ENCODE data around the gene CDC42BPB.

CDC42BPB gene

DNA sequence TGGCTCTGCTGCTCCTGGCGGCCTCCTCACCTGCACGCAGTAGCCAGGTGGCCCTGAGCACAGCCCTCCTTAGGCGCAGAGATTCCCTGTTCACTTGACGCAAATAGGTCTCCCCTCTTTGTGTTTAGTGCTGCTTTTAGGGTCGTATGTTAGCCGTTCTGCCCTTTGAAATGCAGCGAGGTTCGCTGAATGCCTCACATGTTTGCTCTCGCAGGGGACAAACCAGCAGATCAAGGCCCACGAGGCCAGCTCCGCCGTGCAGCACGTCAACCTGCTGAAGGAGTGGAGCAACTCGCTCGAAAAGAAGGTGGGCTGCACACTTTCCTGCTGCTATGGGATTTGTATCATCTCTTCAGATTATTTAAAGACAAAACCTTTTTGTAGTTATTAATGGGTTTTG is 166.2 kb downstream of the CDC42BPB start:
- TF ChIP-seq, protein P1, sequence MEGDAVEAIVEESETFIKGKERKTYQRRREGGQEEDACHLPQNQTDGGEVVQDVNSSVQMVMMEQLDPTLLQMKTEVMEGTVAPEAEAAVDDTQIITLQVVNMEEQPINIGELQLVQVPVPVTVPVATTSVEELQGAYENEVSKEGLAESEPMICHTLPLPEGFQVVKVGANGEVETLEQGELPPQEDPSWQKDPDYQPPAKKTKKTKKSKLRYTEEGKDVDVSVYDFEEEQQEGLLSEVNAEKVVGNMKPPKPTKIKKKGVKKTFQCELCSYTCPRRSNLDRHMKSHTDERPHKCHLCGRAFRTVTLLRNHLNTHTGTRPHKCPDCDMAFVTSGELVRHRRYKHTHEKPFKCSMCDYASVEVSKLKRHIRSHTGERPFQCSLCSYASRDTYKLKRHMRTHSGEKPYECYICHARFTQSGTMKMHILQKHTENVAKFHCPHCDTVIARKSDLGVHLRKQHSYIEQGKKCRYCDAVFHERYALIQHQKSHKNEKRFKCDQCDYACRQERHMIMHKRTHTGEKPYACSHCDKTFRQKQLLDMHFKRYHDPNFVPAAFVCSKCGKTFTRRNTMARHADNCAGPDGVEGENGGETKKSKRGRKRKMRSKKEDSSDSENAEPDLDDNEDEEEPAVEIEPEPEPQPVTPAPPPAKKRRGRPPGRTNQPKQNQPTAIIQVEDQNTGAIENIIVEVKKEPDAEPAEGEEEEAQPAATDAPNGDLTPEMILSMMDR (IDR thresholded peaks at IDR 0.05; ENCODE audit: low read depth, low read length, missing control alignments): no peak
- DNase-seq (ENCODE audit: extremely low read depth, low read depth): no peak
- no peak overlapping the region for H3K4me3 ChIP-seq (replicated peaks; ENCODE audit: low read depth, low read length)

- TF ChIP-seq, protein P1 (IDR thresholded peaks at IDR 0.05; ENCODE audit: low read depth, low read length, missing control alignments): no peak
- no peak overlapping the region for H3K4me3 ChIP-seq (replicated peaks; ENCODE audit: low read depth, low read length)
- DNase-seq (ENCODE audit: extremely low read depth, low read depth): no peak
Observed at GRCh38 chr14:102889615-102890014, 167.7 kb downstream of the CDC42BPB start.

- TF ChIP-seq, protein P1 (IDR thresholded peaks at IDR 0.05; ENCODE audit: low read depth, low read length, missing control alignments): no peak
- DNase-seq (ENCODE audit: extremely low read depth, low read depth): no peak
- no peak overlapping the region for H3K4me3 ChIP-seq (replicated peaks; ENCODE audit: low read depth, low read length)
Observed at GRCh38 chr14:102888748-102889147, 168.6 kb downstream of the CDC42BPB start.

DNA sequence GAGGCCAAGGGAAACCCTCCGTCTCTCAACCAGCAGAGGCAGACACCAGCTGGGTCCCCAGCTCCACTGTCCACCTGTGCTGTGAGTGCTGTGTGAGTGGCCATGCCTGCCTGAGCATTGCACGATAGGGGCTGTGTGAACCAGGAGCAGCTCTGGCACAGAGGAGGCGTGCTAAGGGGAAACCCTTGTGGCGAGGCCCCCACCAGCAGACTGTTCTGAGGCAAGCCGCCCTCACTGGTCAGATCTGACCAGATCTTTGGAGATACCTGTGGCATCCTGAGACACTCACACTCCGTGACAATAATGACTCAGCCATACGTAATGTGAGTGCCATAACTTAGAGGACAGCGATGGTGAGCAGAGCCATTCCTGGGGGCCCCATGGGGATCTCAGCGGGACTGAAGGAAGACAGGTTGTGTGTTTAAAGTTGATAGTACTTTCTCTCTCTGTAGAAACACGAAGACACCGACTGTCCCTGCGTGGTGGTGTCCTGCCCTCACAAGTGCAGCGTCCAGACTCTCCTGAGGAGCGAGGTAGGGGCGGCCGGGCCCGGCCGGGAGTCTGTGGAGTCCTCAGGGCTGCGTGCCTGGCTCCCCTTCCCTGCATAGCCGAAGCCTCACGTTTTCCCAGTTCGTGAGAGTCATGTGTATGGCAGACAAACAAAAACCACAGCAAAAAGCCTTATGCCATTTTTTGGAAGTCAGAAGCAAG is 171.5 kb downstream of the CDC42BPB start:
- TF ChIP-seq, protein P1 (IDR thresholded peaks at IDR 0.05; ENCODE audit: low read depth, low read length, missing control alignments): no peak
- DNase-seq (ENCODE audit: extremely low read depth, low read depth): no peak
- no peak overlapping the region for H3K4me3 ChIP-seq (replicated peaks; ENCODE audit: low read depth, low read length)

- H3K4me3 ChIP-seq (replicated peaks; ENCODE audit: low read depth, low read length): no peak overlapping the region
- TF ChIP-seq, protein P1 (IDR thresholded peaks at IDR 0.05; ENCODE audit: low read depth, low read length, missing control alignments): no peak
- no peak for DNase-seq (ENCODE audit: extremely low read depth, low read depth)
Observed at GRCh38 chr14:102883554-102883953, 173.8 kb downstream of the CDC42BPB start.

DNA sequence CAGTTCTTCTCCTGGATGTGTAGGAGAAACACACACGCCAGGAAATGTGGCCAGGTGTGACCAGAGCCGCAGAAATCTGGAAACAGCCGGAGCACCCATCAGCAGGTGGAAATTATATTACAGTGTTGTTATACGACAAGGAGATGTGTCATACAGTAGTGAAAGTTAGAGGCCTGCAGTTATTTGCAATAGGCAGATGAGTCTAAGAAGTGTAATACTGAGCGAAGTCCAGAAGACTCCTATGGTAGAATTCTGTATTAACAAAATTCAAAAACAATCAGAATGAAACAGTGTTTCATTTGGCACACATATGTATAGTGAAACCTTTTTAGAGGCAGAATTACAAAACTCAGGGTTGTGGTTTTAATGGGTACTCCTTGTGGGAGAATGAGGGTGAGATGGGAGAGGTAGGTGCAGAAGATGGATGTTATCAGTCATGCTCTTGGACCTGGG is 174.2 kb downstream of the CDC42BPB start:
- TF ChIP-seq, protein P1 (IDR thresholded peaks at IDR 0.05; ENCODE audit: low read depth, low read length, missing control alignments): no peak
- no peak for DNase-seq (ENCODE audit: extremely low read depth, low read depth)
- no peak overlapping the region for H3K4me3 ChIP-seq (replicated peaks; ENCODE audit: low read depth, low read length)
